Activated CD4-positive, CD25-positive, alpha-beta regulatory T cell (primary cell): ENCODE data around the gene MAD2L2.

Source experiments
- DNase-seq, 4 experiments: peaks; one replicate each; lab custom pipeline; 2025; lab: John Stamatoyannopoulos, UW

MAD2L2 gene

DNA sequence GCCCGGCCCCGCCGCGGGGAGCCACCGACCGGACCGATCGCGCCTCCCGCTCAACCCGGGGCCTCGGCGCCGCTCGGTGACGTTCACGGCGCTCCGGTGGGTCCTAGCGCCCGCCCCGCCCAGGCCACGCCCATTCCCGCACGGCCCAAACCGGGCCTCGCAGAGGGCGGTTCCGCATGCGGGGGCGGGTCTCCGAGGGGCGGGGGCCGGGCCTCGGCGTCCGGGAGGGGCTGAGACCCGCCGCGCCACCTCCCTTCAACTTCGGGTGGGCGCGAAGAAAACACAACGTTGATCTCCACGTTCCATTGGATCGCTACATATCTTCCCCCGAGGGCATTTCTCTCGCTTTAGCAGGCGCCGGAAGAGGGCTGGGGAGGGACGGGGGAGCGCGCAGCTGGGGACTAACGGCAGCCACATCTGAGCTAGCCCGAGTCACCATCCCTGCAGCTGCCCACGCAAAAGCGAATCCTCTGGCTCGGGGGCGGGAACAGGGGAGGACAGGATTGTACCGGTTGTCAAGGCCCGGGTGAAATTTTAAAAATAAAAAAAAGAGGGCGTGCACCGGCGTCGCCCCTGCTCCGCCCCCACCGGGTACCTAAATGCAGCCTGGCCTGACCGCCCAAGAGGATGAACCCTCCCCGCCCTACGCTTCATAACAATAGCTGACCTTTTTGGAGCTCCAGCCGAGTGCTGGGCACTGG, at the start of gene MAD2L2:
MAD2L2 (minus strand) TSS at position 78 of the 701 bp plus-strand sequence. CDS start 547 bp downstream, outside the sequence.
- peak; percentile 68 to 88 (median 79) for DNase-seq

DNA sequence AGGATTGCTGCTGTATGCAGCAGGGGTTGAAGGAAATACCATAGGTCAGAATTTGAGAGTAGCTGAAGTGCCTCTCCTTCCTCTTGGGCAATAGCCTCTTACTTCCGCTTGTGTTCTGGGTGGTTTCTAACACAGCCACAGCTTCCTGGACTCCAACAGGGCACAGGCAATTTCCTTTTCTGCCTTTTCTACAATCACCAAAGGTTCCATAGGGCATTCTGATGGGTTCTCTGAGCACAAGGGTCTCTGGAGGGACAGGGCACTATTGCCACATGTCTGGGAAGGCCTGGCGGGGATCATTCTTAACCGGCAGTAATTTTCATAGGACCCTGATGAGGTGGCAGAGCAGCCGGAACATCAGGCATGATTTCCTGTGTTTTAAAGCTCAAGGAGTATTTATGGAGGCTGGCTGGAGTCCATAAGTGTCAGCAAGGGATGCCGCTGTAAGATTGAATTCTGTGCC, 49.5 kb upstream of the MAD2L2 start:
- DNase-seq: no peak

DNA sequence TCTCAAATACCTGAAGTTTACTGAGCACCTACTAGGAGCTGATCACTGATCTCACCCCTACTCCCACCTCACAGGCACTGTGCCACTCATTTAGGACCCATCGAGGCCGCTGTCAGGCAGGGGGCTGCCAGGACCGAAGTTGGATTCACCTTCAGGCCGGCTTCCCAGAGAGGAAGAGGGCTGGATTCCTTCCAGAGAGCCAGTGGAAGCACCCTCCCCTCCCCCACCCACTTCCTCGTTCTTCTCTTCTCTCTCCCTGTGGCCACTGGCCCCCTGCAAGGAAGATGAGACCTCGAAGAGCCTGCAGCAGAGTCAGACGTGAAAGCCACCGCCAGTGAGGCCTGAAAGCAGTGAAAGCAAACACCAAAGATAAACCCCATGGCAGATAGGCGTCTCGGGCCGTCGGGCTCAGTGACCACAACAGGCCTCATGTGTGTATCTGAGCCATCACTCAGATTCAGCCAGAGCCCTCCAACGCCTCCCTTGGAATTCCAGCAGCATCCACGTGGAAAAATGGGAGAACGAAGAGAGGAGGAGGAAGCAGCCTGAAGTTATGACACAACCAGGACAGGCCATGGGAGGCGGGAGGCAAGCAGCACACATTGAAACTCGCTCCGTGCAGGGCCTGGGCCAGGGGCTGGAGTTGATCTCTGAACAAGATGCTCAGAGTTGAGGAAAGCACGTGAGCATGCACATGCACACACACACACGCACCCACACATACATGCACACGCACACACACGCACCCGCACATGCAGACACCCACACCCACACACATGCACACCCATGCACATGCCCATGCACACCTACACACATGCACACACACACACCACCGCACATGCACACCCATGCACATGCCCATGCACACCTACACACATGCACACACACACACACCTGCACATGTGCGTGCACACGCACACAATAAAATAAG, 48.8 kb upstream of the MAD2L2 start:
- no peak for DNase-seq

GRCh38 chr1:11729155-11729497, 48.2 kb upstream of the MAD2L2 start:
- no peak for DNase-seq

- no peak for DNase-seq
Observed at GRCh38 chr1:11728126-11728806, 47.3 kb upstream of the MAD2L2 start.

GRCh38 chr1:11727119-11727518, 46.2 kb upstream of the MAD2L2 start:
- DNase-seq: no peak

DNA sequence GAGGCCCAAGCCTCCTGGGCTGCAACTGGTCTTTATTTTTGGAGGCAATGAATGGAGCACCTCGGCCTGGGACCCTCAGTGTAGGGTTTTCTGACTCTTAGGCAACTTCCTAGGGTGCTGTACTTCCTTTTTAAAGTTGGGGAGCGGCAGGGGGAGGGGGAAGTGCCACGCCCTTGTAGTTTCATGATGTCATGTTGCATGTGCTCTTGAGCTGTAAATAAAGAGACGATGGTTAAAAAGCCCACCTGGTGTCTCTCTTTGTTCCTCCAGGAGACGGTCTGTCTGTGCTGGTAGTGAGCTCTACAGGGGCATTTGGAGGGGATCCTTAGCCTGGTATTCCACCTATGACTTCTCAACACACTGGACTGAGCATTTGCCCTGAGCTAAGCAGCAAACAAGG, 44.7 kb upstream of the MAD2L2 start:
- no peak for DNase-seq

DNA sequence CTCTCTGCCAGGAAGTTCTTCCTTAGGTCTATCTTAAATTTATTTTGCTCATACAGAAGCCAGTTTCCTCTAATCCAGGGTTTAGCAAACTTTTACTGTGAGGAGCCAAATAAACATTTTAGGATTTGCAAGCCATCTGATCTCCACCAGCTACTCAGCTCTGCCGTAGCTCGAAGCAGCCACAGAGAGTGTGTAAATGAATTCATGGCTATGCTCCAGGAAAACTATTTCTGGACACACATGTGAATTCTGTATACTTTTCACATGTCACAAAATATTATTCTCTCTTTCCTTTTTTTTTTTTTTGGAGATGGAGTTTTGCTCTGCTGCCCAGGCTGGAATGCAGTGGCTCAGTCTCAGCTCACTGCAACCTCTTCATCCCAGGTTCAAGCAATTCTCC, 41.6 kb upstream of the MAD2L2 start:
- DNase-seq: no peak

DNA sequence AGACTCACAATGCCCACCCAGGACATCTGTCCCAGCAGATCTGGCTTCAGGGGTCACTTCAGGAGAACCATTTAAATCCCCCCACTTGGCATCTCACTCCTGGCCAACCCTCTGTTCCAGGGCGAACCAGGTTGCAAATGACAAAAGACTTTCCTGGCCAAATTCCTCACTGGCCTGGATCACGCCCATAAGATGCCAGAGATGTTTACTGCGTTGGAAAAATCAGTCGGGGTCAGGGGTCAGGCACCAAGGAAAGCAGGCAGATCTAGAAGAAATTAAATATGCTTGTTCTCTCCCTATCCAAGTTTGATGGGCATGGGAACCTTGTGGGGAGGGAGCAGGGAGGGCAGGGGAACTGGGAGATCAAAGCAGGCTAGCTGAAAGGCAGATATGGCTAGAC, 40.4 kb upstream of the MAD2L2 start:
- DNase-seq: no peak

- no peak for DNase-seq
Observed at GRCh38 chr1:11720525-11720924, 39.6 kb upstream of the MAD2L2 start.

- no peak for DNase-seq
Observed at GRCh38 chr1:11720033-11720376, 39.1 kb upstream of the MAD2L2 start.

DNA sequence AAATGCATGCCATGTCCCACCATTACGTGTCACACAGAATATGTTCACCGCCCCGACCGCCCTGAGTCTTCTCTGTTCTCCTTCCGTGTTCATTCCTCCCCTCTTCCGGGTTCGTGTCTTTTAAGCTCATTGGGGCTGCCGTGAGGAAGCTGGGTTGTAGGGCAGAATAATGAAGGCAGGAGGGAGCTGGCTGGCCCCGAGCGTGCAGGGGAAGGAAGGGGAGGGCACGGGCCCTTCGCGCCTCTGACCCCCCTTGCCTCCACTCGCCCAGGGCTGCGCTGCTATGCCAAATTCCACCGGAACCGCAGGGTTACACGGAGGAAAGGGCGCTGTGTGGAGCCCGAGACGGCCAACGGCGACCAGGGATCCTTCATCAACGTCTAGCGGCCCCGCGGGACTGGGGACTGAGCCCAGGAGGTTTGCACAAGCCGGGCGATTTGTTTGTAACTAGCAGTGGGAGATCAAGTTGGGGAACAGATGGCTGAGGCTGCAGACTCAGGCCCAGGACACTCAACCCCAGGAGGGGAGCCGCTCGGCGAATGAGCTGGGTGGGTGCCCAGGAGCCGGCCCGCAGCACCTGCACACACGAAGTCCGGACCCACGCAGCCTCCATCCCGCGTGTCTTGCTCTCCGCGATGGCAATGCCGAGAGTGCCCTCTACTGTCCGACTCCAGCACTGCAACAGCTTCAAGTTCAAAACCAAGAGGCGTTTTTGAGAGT, 38.5 kb upstream of the MAD2L2 start:
- peak; percentile 67 to 86 (median 77) for DNase-seq

DNA sequence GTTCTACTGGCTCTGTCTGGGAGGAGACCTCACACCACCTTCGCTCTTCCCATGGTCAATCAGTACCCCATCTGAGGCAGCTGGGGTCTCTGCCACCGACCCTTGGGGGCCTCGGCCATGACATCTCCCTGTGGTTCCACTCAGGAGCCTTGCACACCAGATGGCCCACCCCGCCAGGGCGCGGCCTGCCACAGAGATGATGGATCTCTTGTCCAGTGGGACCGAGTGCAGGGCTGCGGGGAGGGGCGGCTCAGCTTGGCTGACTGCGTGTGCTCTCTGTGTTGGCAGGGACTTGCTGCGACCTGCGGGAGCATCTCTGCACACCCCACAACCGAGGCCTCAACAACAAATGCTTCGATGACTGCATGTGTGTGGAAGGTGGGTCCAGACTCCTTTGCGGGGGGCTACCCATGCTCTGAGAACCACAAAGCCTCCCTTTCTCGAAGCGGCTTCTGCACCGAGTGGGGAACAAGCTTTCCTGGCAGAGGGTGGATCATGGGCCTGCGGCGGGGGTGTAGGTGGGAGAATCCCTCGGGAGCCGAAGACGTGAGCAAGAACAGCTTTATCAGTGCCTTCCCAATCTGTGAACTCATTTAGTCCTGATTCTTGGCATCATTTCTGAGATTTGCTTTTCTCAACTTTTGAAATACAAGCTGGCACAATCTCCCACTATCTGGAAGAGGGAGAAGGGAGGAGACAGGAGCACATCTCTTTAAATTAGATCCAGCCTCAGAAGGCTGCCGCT, 34.1 kb upstream of the MAD2L2 start:
- no peak for DNase-seq

DNA sequence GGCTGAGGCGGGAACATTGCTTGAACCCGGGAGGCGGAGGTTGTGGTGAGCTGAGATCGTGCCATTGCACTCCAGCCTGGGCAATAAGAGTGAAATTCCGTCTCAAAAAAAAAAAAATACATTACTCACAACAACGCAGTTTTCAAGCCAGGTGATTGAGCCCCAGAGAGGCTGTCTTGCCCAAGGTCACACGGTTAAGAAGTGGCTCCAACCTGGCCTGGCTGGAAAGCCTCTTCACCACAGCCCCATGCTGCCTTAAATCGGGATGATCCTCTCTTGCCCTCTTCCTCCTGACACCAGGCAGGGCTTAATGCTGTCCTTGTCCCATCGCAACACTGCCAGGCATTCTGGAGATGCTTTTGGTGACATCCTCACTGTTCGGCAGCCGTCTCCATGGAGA, 32.1 kb upstream of the MAD2L2 start:
- no peak for DNase-seq

- no peak for DNase-seq
Observed at GRCh38 chr1:11712285-11712684, 31.3 kb upstream of the MAD2L2 start.

- no peak for DNase-seq
Observed at GRCh38 chr1:11711490-11711889, 30.5 kb upstream of the MAD2L2 start.

GRCh38 chr1:11708554-11709350, 27.8 kb upstream of the MAD2L2 start:
- DNase-seq: no peak

GRCh38 chr1:11707621-11708276, 26.8 kb upstream of the MAD2L2 start:
- DNase-seq: no peak

GRCh38 chr1:11706292-11706691, 25.3 kb upstream of the MAD2L2 start:
- no peak for DNase-seq

DNA sequence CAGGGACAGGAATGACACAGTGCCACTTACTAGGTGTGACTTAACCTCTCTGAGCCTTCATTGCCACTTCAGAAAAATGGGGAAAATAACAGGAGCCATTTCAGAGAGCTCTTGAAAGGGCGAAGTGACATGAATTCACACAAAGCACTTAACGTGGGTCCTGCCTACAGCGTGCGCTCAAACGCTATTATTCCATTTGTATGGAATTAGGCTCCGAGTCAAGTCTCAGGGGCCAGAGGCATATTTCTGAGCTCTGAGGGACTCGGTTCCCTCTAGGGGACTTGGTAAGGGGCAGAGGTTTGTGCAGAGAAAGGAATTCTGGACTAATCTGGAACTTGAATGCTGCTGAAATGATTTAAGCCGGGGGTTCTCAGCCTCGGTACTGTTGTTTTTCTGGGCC, 24.6 kb upstream of the MAD2L2 start:
- no peak for DNase-seq
